GM10248 (cell line): ENCODE results near the gene BCAT1.

Source experiments
- CTCF ChIA-PET: fragments of 300-600 bp; sonication (Branson Sonifier 250); formaldehyde crosslinking; extraction: SDS; loops from one replicate; lab custom pipeline; 2021; ENCODE audit warnings: antibody characterized with exemption; lab: Yijun Ruan, JAX
- POLR2A ChIA-PET: fragments of 350-650 bp; sonication (Branson Sonifier 250); formaldehyde crosslinking; extraction: SDS; loops from one replicate; lab custom pipeline; 2020; ENCODE audit warnings: antibody characterized with exemption; lab: Yijun Ruan, JAX
- DNase-seq: peaks from one replicate; pipeline ENCODE4 v3.0.0; 2012; ENCODE audit errors: extremely low spot score
- TF ChIP-seq, protein P1 (sequence below): IDR thresholded peaks from 2 replicates; pipeline ENCODE4 v1.5.1; 2012; ENCODE audit warnings: mild to moderate bottlenecking, low read depth; ENCODE audit errors: extremely low read depth, missing control alignments, control extremely low read depth

Gene BCAT1

GRCh38 chr12:24955389-24955788 is 6.5 kb upstream of the BCAT1 start:
- POLR2A ChIA-PET: no interaction called here

GRCh38 chr12:24954261-24954660 is 5.4 kb upstream of the BCAT1 start:
- POLR2A ChIA-PET: no interaction called here

More at GRCh38 chr12:24955389-24955788, 6.5 kb upstream of the BCAT1 start:
- CTCF ChIA-PET: interaction anchor here (1.1 to 1.3 kb wide), 3 partner anchors 36 to 199 kb away, joined by 3 to 4 read pairs (median 3); no protein-coding TSS in a partner anchor
- TF ChIP-seq, protein P1, sequence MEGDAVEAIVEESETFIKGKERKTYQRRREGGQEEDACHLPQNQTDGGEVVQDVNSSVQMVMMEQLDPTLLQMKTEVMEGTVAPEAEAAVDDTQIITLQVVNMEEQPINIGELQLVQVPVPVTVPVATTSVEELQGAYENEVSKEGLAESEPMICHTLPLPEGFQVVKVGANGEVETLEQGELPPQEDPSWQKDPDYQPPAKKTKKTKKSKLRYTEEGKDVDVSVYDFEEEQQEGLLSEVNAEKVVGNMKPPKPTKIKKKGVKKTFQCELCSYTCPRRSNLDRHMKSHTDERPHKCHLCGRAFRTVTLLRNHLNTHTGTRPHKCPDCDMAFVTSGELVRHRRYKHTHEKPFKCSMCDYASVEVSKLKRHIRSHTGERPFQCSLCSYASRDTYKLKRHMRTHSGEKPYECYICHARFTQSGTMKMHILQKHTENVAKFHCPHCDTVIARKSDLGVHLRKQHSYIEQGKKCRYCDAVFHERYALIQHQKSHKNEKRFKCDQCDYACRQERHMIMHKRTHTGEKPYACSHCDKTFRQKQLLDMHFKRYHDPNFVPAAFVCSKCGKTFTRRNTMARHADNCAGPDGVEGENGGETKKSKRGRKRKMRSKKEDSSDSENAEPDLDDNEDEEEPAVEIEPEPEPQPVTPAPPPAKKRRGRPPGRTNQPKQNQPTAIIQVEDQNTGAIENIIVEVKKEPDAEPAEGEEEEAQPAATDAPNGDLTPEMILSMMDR: no peak
- DNase-seq: no peak

GRCh38 chr12:24952389-24952788 is 3.5 kb upstream of the BCAT1 start:
- ChIA-PET POLR2A (interaction anchor here (0.6 to 1.3 kb wide), 5 partner anchors 15 to 212 kb away, joined by 3 to 5 read pairs (median 3); no protein-coding TSS in a partner anchor), CTCF (interaction anchor here (1.0 to 1.3 kb wide), 5 partner anchors 9 to 177 kb away, joined by 3 to 6 read pairs (median 3); no protein-coding TSS in a partner anchor)
- DNase-seq: no peak
- TF ChIP-seq, protein P1: no peak

More at GRCh38 chr12:24954261-24954660, 5.4 kb upstream of the BCAT1 start:
- TF ChIP-seq, protein P1: no peak
- no peak for DNase-seq
- CTCF ChIA-PET: interaction anchor here (1.1 kb wide), 1 partner anchor 200 kb away, joined by 3 read pairs; no protein-coding TSS in a partner anchor

DNA sequence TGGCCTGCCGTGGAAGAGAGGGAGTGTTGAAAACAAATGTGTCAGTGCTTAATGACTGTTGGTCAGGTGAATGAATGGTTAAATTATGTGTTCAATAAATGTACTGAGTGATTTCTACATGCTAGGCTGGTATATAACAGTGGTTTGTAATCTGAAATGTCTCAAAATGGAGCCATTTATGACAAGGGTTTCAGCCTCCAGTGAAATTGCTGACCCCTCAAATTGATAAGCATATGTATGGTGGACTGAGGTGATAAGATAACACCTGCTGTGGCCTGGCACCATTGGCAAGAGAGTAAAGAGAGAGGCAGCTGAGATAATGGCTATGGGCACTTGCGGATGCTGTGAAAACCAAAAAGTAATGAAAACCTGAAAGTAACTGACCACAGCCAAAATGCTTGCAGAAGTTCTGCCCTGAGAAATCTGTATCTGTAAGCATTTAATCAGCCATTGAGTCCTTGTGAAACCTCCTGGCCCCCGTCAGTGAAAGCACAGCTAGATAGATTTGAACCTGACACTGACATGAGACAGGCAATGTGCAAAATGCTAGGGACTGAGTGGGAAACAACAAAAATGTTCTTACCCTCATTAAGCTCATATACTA is 1.4 kb upstream of the BCAT1 start:
- DNase-seq: peak; percentile 53
- POLR2A ChIA-PET: interaction anchor here (1.0 to 1.3 kb wide), 2 partner anchors 9 to 96 kb away, joined by 3 to 8 read pairs; no protein-coding TSS in a partner anchor
- TF ChIP-seq, protein P1: no peak
- CTCF ChIA-PET: interaction anchor here (0.9 to 1.3 kb wide), 5 partner anchors 8 to 204 kb away, joined by 3 to 4 read pairs (median 3); no protein-coding TSS in a partner anchor

GRCh38 chr12:24948420-24948756 is 513 bp downstream of the BCAT1 start:
- ChIA-PET POLR2A (interaction anchor here (0.5 kb wide), 1 partner anchor 12 kb away, joined by 3 read pairs; no protein-coding TSS in a partner anchor), CTCF (interaction anchor here (1.4 to 1.8 kb wide), 2 partner anchors 26 to 43 kb away, joined by 3 to 5 read pairs; no protein-coding TSS in a partner anchor)
- peak; percentile 35 for DNase-seq
- TF ChIP-seq, protein P1: no peak

DNA sequence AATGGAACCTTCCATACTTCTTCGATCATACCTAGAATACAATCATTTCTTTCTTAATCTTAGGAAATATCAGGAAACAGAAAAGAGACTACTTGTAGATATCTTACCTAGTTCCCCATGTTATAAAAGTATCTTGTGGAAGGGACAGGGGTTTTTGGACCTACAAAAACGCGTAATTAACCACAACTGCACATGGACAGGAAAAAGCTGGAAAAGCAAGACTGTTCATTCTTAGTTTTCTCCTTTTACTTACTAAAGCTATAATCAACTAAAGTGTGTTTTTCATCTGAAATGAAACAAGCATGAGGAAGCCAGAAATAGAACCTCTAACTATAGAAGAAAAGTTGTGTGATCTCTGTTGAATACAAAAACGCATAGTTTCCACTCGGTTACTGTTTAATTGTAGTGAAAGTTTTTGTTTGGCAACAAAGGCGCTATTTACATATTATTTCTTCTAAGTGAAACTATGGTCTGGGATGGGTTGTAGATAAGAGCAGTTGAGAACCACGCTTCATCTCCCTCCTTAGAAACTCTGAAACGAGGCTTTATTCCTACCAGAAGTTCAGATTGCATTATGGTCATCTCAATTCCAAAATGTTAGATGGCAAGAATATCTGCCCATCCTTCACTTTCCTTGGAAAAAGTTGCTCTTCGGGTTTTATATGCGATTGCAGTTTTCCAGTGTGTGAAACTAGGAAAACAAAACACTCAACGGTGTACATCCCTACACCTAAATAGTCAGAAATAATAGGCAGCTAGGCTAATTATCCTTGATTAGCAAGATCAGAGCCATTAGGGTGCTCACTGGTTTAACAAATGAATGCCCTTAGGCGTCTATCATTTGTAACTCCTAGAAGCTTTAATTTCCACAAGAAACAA is 1.1 kb downstream of the BCAT1 start:
- TF ChIP-seq, protein P1: no peak
- POLR2A ChIA-PET: interaction anchor here (0.5 kb wide), 1 partner anchor 13 kb away, joined by 3 read pairs; no protein-coding TSS in a partner anchor
- CTCF ChIA-PET: interaction anchor here (0.9 to 1.8 kb wide), 6 partner anchors 12 to 182 kb away, joined by 3 to 5 read pairs (median 4); no protein-coding TSS in a partner anchor
- peak; percentile 45 for DNase-seq
